HFF-Myc (cell line): Measurements from ENCODE around the gene ZCCHC24.

Source experiments
- DNase-seq: peaks from one replicate; pipeline ENCODE4 v3.0.0-alpha.2; 2011; ENCODE audit warnings: low read depth; ENCODE audit errors: extremely low read depth
- H3K4me3 ChIP-seq: replicated peaks from 2 replicates; pipeline ENCODE4 v1.5.1; 2011; ENCODE audit warnings: low read depth, mild to moderate bottlenecking, control low read depth, low read length
- CTCF ChIP-seq: IDR thresholded peaks from 2 replicates; pipeline ENCODE4 v1.5.1; 2012; ENCODE audit warnings: mild to moderate bottlenecking, low read depth, low read length, control low read depth; ENCODE audit errors: missing control alignments

ZCCHC24 gene

GRCh38 chr10:79390057-79390456, 55.4 kb downstream of the ZCCHC24 start:
- H3K4me3 ChIP-seq, result no peak overlapping the region
- no peak for DNase-seq
- no peak for TF ChIP-seq CTCF

DNA sequence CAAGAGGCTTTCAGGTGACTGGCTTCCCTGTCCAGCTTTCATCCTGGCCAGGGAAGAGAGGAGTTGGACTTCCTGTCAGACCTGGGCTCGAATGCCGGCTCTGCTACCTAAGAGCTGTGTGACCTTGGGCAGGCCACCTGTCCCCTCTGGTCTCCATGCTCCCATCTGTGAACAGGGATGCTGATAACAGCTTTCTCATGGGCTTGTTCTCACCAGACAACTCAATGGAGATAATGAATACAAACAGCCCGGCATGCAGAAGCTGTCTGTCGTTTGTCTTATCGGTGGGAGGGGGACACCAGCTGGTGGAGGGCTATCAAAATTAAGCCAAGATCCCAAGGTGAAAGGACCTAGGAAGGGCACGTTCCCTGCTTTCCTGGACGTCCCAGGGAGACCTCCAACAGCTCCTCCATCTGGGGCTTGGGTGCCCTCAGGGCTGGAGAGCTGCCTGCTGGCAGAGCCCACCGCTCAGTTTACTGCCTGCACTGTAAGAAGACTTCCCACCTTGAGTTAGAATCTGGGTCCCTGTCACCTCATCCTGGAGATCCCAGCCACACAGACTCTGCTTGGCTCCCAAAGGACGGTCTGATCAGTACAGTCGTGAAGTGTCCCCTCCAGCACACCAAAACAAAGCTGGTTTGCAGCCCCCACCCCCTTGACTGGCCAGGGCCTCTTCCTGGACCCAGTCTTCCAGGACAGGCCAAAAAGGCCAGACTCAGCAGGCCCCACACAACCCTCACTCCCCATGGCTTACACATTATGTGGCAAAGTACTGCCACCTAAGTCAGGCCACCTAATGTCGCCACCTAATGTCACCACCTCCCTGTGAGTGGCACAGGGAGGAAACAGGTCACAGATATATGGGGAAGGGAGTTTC, 57.2 kb downstream of the ZCCHC24 start:
- no peak overlapping the region for H3K4me3 ChIP-seq
- no peak for TF ChIP-seq CTCF
- DNase-seq, result no peak

DNA sequence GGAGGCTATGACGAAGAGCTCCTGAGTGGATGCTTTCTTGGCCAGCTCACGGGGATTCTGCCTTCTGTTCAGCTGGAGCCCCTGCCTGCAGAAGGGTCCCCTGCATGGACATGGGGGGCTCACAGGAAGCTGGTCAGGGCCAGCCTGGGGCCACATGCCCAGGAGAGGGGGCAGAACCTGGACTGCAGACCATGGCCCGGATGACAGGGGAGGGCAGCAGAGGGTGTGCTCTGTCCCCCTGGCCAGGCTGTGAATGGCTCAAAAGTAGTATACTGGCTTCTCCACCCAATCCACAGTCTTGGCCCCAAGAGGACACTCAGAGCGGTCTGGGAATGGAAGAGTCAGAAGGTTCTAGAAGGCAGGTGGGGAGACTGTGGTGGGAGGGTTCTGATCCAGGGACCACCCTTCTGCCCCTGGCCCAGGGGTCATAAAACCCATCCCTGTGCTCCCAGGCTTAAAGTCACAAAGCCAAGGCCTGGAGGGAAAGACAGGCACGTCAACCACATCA, 57.9 kb downstream of the ZCCHC24 start:
- DNase-seq, result no peak
- no peak for TF ChIP-seq CTCF
- no peak overlapping the region for H3K4me3 ChIP-seq

- TF ChIP-seq CTCF, result no peak
These were observed 58.6 kb downstream of the ZCCHC24 start for GRCh38 chr10:79386637-79387465.

GRCh38 chr10:79385804-79386531, 59.5 kb downstream of the ZCCHC24 start:
- TF ChIP-seq CTCF, result peak; percentile 7
- DNase-seq, result no peak
- H3K4me3 ChIP-seq, result no peak overlapping the region

More at GRCh38 chr10:79386637-79387465, 58.6 kb downstream of the ZCCHC24 start:
- DNase-seq, result no peak
- H3K4me3 ChIP-seq, result no peak overlapping the region

DNA sequence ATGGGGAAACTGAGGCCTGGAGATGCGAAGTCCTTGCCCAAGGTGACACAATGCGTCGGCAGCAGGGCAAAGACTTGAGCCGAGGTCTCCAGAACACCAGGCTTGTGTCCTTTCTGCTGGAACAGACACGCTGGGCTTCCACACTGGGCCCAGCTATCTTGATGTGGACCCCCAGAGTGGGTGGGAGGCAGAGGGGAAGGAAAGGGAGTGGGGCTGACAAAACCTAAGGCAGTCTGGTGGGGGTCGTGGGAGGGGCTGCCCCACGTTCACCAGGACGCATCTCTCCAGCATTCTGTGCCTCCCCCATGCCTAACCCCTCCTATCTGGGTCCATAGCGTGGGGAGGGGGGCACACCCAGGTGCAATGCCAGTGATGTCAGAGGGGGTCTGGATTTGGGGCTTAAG, 60.0 kb downstream of the ZCCHC24 start:
- H3K4me3 ChIP-seq, result no peak overlapping the region
- no peak for TF ChIP-seq CTCF
- DNase-seq, result no peak
